Measurements from ENCODE around the gene BRI3. TPM values are rescaled to one million over a fixed set of nuclear protein-coding genes. Genes with fewer than 3 reads are reported as not detected.

Gene BRI3
- total RNA-seq (2014; rRNA removed; shearing (Covaris generic)), result 19.3 and 30.2 TPM in 2 replicates

DNA sequence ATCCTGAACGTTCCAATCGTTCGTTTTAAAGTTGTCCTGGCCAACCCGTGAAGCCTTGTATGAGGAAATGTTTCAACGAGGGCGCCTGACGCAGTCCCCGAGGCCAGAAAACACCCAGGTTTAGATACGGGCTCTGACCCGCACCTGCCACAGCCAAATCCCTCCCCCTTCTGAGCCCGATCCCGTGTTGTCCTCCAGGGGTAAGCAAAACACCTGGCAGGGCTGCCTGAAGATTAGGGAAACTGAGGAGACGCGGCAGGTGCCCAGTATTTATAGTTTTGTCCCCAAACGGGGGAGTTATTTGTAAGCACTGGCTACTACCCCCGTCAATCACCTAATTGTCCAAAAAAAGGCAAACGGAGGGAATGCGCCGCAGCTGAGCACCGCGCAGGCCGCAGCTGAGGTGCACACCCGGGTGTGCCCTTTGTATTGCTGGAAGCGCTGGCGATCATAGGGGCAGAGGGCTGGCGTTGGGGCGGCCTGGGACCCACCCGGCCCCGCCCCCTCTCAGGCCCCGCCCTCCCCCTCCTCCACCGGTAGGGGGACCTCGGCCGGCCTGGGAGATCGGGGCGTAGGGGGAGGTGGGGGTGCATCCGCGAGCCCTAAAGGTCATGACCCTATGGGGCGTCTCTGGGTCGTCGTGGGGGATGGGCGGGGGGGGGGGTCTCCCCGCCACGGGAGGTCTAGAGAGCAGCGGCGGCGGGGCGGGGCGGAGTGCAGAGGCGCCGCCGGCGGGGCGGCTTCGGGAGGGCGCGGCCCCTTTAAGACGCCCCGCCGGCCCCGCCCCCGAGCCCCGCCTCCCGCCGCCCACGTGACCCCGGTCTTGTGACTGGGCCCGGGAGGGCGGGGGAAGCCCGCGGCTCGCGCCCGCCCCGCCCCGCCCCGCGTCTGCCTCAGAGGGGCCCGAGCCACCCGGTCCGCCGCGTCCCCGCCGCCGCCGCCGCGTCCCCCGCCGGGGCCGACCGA lies at the start of gene BRI3:
Gene BRI3 (plus strand): TSS at position 896 of the 966 bp plus-strand sequence. CDS start 110 bp downstream, outside the sequence.
- peak within 1 kb of the TSS; percentile 85 for H3K4me3 ChIP-seq
- H3K36me3 ChIP-seq, result peaks cover 41% of the 10 kb centered on the region
- peak within 1 kb of the TSS; percentile 59 for H3K27ac ChIP-seq
- H3K4me1 ChIP-seq (replicated peaks), result peaks cover 46% of the 10 kb centered on the region
- H3K27me3 ChIP-seq (replicated peaks), result no peaks in the 10 kb centered on the region
- H3K9me3 ChIP-seq (replicated peaks), result no peaks in the 10 kb centered on the region
- peak; percentile 34 to 88 for DNase-seq (ENCODE audit: low read depth in 1 of 2, low spot score in 2 of 2)

- Histone ChIP-seq H3K27ac (no peak overlapping the region), H3K4me1 (replicated peaks) (no peaks in the 10 kb centered on the region), H3K27me3 (replicated peaks) (no peaks in the 10 kb centered on the region), H3K4me3 (no peak overlapping the region), H3K9me3 (replicated peaks) (no peaks in the 10 kb centered on the region), H3K36me3 (peaks cover 3% of the 10 kb centered on the region)
- DNase-seq (ENCODE audit: low read depth in 1 of 2, low spot score in 2 of 2), result peak in 1 of 2 experiments; percentile 35
These were observed 49.3 kb upstream of the BRI3 start for GRCh38 chr7:98232263-98232585.

DNA sequence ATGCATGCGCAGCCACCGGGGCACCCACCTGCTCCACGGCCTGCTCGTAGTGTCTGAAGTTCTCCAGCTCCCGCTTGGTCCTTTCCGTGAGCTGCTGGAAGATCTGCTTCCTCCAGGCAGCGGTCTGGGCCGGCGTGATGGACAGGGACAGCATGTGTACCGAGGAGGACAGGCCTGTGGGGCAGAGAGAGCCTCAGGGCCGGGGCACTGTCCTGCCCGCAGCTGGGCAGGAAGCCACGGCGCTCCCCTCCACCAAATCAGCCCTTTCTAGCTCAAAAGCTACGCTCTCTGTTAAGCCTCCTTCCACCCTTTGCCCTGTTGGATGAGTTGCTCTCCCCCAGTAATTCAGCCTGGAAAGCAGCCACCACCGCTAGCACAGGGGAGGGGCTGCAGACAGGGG lies 48.7 kb upstream of the BRI3 start:
- H3K4me1 ChIP-seq (replicated peaks), result no peaks in the 10 kb centered on the region
- DNase-seq (ENCODE audit: low read depth in 1 of 2, low spot score in 2 of 2), result no peak
- H3K27me3 ChIP-seq (replicated peaks), result no peaks in the 10 kb centered on the region
- peaks cover 7% of the 10 kb centered on the region for H3K36me3 ChIP-seq
- no peak overlapping the region for H3K4me3 ChIP-seq
- no peaks in the 10 kb centered on the region for H3K9me3 ChIP-seq (replicated peaks)
- no peak overlapping the region for H3K27ac ChIP-seq

- no peak overlapping the region for H3K4me3 ChIP-seq
- H3K27me3 ChIP-seq (replicated peaks), result no peaks in the 10 kb centered on the region
- no peak overlapping the region for H3K27ac ChIP-seq
- H3K36me3 ChIP-seq, result peaks cover 11% of the 10 kb centered on the region
- DNase-seq (ENCODE audit: low read depth in 1 of 2, low spot score in 2 of 2), result peak in 1 of 2 experiments; percentile 47
- no peaks in the 10 kb centered on the region for H3K9me3 ChIP-seq (replicated peaks)
- H3K4me1 ChIP-seq (replicated peaks), result peaks cover 3% of the 10 kb centered on the region
These were observed 48.0 kb upstream of the BRI3 start for GRCh38 chr7:98233219-98234070.

- no peaks in the 10 kb centered on the region for H3K27me3 ChIP-seq (replicated peaks)
- no peak overlapping the region for H3K27ac ChIP-seq
- no peak overlapping the region for H3K4me3 ChIP-seq
- H3K9me3 ChIP-seq (replicated peaks), result no peaks in the 10 kb centered on the region
- DNase-seq (ENCODE audit: low read depth in 1 of 2, low spot score in 2 of 2), result peak in 1 of 2 experiments; percentile 34
- H3K4me1 ChIP-seq (replicated peaks), result peaks cover 15% of the 10 kb centered on the region
- H3K36me3 ChIP-seq, result peaks cover 14% of the 10 kb centered on the region
These were observed 46.9 kb upstream of the BRI3 start for GRCh38 chr7:98234429-98235147.

DNA sequence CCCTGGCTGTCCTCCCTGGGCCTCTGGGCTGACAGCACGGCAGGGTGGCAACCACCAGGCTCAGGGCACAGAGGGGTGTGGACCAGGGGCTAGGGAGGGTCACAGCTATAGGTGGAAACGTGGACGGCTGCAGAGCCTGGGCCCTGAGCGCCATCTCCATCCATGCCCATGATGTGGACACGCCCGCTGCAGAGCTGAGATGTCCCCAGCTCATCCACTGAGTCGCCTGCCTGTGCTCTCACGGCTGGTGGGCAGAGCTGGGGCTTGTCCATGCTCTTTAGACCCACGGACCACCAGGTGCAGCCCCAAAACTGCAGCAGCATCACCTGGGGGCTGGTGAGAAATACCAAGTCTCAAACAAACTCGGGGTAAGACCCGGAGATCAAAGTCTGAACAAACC lies 45.6 kb upstream of the BRI3 start:
- no peak overlapping the region for H3K27ac ChIP-seq
- DNase-seq (ENCODE audit: low read depth in 1 of 2, low spot score in 2 of 2), result peak in 1 of 2 experiments; percentile 34
- H3K4me1 ChIP-seq (replicated peaks), result peaks cover 16% of the 10 kb centered on the region
- H3K4me3 ChIP-seq, result no peak overlapping the region
- H3K9me3 ChIP-seq (replicated peaks), result no peaks in the 10 kb centered on the region; the same call in 1 of the 2 replicates
- peaks cover 25% of the 10 kb centered on the region for H3K36me3 ChIP-seq
- H3K27me3 ChIP-seq (replicated peaks), result no peaks in the 10 kb centered on the region

DNA sequence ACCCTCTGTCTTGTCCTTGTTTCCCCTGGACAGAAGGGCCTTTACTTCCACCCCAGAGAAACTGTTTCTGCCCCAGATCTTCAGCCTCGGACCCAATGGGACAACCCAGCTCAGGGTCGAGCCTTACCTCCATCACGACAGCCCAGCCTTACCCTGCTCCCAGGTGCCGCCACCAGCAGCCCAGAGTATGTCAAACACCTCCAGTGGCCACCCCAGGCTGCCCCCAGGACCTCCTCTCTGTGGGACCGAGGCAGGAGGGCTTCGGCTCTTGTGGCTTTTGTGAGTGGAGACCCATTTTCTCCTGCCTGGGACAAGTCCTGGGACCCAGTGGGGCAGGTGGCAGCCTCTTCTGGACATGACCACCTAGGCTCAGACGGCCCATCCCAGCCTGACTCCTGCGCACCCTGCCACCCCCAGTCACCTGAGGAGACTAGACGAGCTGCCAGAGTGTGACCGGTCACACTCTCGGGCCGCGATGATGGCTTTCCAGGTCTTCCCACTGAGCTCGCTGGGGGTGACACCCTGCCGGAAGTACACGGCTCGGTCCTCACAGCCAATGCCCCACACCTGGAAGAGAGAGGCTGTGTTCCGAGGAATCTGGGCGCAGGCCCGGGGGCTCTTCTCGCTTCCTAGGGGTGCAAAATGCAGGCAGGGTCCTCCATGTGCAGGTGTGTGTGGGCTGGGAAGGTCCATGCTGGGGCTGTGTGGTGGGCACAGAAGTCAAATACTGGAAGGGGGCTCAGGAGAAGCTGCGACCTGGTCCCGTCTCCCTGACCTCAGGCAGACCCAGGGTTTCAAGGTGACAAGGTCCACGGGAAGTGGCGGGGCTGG lies 44.9 kb upstream of the BRI3 start:
- peaks cover 30% of the 10 kb centered on the region for H3K36me3 ChIP-seq
- H3K4me3 ChIP-seq, result no peak overlapping the region
- H3K27ac ChIP-seq, result no peak overlapping the region
- peaks cover 16% of the 10 kb centered on the region for H3K4me1 ChIP-seq (replicated peaks)
- peak in 1 of 2 experiments; percentile 39 for DNase-seq (ENCODE audit: low read depth in 1 of 2, low spot score in 2 of 2)
- H3K27me3 ChIP-seq (replicated peaks), result no peaks in the 10 kb centered on the region
- H3K9me3 ChIP-seq (replicated peaks), result no peaks in the 10 kb centered on the region; the same call in 1 of the 2 replicates

- H3K4me3 ChIP-seq, result no peak overlapping the region
- no peaks in the 10 kb centered on the region for H3K27me3 ChIP-seq (replicated peaks)
- H3K36me3 ChIP-seq, result peaks cover 31% of the 10 kb centered on the region
- no peak overlapping the region for H3K27ac ChIP-seq
- no peak for DNase-seq (ENCODE audit: low read depth in 1 of 2, low spot score in 2 of 2)
- peaks cover 16% of the 10 kb centered on the region for H3K4me1 ChIP-seq (replicated peaks)
- H3K9me3 ChIP-seq (replicated peaks), result no peaks in the 10 kb centered on the region; the same call in 1 of the 2 replicates
These were observed 43.4 kb upstream of the BRI3 start for GRCh38 chr7:98238076-98238475.

- Histone ChIP-seq H3K9me3 (replicated peaks) (no peaks in the 10 kb centered on the region; the same call in 1 of the 2 replicates), H3K27me3 (replicated peaks) (no peaks in the 10 kb centered on the region), H3K4me1 (replicated peaks) (peaks cover 16% of the 10 kb centered on the region), H3K4me3 (no peak overlapping the region), H3K27ac (peak overlapping the region; percentile 51), H3K36me3 (peaks cover 31% of the 10 kb centered on the region)
- DNase-seq (ENCODE audit: low read depth in 1 of 2, low spot score in 2 of 2), result peak; percentile 63 to 82
These were observed 42.5 kb upstream of the BRI3 start for GRCh38 chr7:98238976-98239375.

DNA sequence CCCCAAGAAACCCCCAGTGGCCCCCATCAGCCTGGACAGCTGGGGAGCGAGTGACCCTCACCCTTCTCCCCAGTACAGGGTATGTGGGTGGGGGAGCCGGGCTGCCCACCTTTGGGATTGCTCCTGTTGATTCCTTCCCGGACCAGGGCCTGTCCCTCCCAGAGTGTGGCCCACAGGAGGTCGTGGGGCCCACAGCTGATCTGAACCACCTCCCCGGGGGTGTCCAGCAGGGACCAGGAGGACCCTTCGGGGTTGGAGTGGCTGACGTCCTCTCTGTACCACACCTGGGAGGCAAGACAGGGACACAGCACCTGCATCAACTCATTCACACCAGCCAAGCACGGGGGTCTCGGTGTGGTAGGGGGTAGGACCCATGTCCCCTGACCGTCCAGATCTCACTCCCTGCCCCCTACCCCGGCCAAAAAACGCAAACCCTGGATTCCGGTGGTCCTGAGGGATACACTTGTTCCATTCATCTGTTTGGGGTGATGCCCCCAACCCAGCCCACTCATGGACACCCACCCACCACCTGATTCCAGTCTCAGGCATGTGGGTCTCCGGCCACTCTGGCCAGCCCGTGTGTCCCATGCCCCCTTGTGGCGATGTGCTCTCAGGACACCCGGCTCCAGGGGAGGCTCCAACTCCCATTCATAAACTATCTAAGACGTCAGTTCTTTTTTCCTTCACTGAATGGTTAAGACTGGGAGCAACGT lies 40.4 kb upstream of the BRI3 start:
- no peak overlapping the region for H3K27ac ChIP-seq
- peaks cover 16% of the 10 kb centered on the region for H3K4me1 ChIP-seq (replicated peaks)
- H3K36me3 ChIP-seq, result peaks cover 34% of the 10 kb centered on the region
- no peaks in the 10 kb centered on the region for H3K27me3 ChIP-seq (replicated peaks)
- no peaks in the 10 kb centered on the region; the same call in 1 of the 2 replicates for H3K9me3 ChIP-seq (replicated peaks)
- DNase-seq (ENCODE audit: low read depth in 1 of 2, low spot score in 2 of 2), result no peak
- H3K4me3 ChIP-seq, result no peak overlapping the region

- Histone ChIP-seq H3K9me3 (replicated peaks) (no peaks in the 10 kb centered on the region; the same call in 1 of the 2 replicates), H3K4me1 (replicated peaks) (peaks cover 16% of the 10 kb centered on the region), H3K27ac (no peak overlapping the region), H3K4me3 (no peak overlapping the region), H3K27me3 (replicated peaks) (no peaks in the 10 kb centered on the region), H3K36me3 (peaks cover 34% of the 10 kb centered on the region)
- DNase-seq (ENCODE audit: low read depth in 1 of 2, low spot score in 2 of 2), result no peak
These were observed 39.7 kb upstream of the BRI3 start for GRCh38 chr7:98241674-98242241.

GRCh38 chr7:98242342-98242741 lies 39.1 kb upstream of the BRI3 start:
- Histone ChIP-seq H3K4me3 (no peak overlapping the region), H3K27me3 (replicated peaks) (no peaks in the 10 kb centered on the region), H3K27ac (no peak overlapping the region), H3K36me3 (peaks cover 34% of the 10 kb centered on the region), H3K9me3 (replicated peaks) (no peaks in the 10 kb centered on the region; the same call in 1 of the 2 replicates), H3K4me1 (replicated peaks) (peaks cover 16% of the 10 kb centered on the region)
- no peak for DNase-seq (ENCODE audit: low read depth in 1 of 2, low spot score in 2 of 2)

Measured in SJSA1 (cell line).